ENCODE results near the gene TIMM50. TPM values are rescaled to one million over a fixed set of nuclear protein-coding genes. Genes with fewer than 3 reads are reported as not detected.

TIMM50 gene
- polyA plus RNA-seq, 3 donors, result 74.4 to 86.5 (median 77.2) TPM

GRCh38 chr19:39481676-39482075, 1.0 kb downstream of the TIMM50 start:
- DNase-seq (ENCODE audit: extremely low read depth in 1 of 11, low read depth in 9 of 11, low spot score in 4 of 11), result no peak

GRCh38 chr19:39483141-39483540, 2.5 kb downstream of the TIMM50 start:
- no peak for DNase-seq (ENCODE audit: extremely low read depth in 1 of 11, low read depth in 9 of 11, low spot score in 4 of 11)

GRCh38 chr19:39489756-39490155, 9.1 kb downstream of the TIMM50 start:
- DNase-seq (ENCODE audit: extremely low read depth in 1 of 11, low read depth in 9 of 11, low spot score in 4 of 11), result no peak

- DNase-seq (ENCODE audit: extremely low read depth in 1 of 11, low read depth in 9 of 11, low spot score in 4 of 11), result no peak
These were observed 11.6 kb downstream of the TIMM50 start for GRCh38 chr19:39492225-39492624.

DNA sequence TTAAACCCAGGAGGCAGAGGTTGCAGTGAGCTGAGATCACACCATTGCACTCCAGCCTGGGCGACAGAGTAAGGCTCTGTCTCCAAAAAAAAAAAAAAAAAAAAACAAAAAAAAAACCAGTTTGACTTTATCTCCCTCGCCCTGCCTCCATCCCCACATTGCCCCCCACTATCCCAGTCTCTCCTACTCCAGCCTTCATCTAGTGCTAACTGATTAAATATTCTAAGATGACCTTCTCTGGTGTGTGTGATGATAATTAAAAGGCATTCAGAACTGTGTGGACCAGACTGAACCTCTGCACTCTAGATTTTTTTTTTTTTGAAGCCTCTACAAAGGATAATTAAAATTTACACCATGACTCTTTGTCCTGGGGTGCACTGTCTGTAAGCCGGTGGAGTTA, 12.2 kb downstream of the TIMM50 start:
- no peak for DNase-seq (ENCODE audit: extremely low read depth in 1 of 11, low read depth in 9 of 11, low spot score in 4 of 11)

DNA sequence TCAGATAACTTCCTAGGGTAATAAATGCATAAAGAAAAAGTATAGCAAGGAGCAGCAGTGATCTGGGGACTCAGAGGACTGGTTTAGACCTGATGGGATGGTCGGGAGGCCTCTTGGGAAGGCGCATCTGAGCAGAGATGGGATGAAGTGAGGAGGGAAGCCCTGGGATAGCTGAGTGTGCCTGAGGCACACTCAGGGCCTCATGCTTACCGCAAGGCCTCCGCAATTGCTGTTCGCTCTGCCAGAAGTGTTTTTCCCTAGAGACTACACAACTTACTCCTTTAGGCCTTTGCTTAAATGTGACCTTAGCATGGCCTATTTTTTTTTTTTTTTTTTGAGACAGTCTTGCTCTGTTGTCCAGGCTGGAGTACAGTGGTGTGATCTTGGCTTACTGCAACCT, 14.0 kb downstream of the TIMM50 start:
- no peak for DNase-seq (ENCODE audit: extremely low read depth in 1 of 11, low read depth in 9 of 11, low spot score in 4 of 11)

GRCh38 chr19:39496063-39496462, 15.4 kb downstream of the TIMM50 start:
- no peak for DNase-seq (ENCODE audit: extremely low read depth in 1 of 11, low read depth in 9 of 11, low spot score in 4 of 11)

- DNase-seq (ENCODE audit: extremely low read depth in 1 of 11, low read depth in 9 of 11, low spot score in 4 of 11), result no peak
These were observed 17.0 kb downstream of the TIMM50 start for GRCh38 chr19:39497701-39497995.

- DNase-seq (ENCODE audit: extremely low read depth in 1 of 11, low read depth in 9 of 11, low spot score in 4 of 11), result no peak
These were observed 17.6 kb downstream of the TIMM50 start for GRCh38 chr19:39497996-39498797.

DNA sequence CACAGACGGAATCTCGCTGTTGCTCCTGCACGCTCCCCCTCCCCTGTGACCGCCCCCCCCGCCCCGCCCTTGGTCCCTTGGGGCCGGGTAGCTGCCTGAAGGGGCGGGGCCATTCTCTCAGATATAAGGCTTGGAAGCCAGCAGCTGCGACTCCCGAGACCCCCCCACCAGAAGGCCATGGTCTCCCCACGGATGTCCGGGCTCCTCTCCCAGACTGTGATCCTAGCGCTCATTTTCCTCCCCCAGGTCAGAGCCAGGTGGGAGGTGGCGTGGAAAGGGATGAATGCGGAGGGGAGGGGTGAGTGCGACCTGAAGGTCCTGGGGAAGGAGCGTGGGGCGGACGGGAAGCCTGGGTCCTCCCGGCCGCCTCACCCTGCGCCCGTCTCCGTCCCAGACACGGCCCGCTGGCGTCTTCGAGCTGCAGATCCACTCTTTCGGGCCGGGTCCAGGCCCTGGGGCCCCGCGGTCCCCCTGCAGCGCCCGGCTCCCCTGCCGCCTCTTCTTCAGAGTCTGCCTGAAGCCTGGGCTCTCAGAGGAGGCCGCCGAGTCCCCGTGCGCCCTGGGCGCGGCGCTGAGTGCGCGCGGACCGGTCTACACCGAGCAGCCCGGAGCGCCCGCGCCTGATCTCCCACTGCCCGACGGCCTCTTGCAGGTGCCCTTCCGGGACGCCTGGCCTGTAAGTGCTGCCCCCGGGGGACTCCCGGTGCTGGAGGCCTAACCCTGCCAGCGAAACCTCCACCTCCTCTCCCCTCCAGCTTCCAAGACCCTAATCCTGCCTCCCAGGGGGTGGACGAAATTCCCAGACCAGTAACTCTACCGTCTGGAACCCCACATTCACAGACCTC, 18.4 kb downstream of the TIMM50 start, which contains the start of gene DLL3:
Gene DLL3 (plus strand): TSS at position 150 of the 845 bp plus-strand sequence. CDS start 28 bp downstream, at position 178.
- DNase-seq (ENCODE audit: extremely low read depth in 1 of 11, low read depth in 9 of 11, low spot score in 4 of 11), result no peak

GRCh38 chr19:39499932-39500331, 19.3 kb downstream of the TIMM50 start:
- no peak for DNase-seq (ENCODE audit: extremely low read depth in 1 of 11, low read depth in 9 of 11, low spot score in 4 of 11)

DNA sequence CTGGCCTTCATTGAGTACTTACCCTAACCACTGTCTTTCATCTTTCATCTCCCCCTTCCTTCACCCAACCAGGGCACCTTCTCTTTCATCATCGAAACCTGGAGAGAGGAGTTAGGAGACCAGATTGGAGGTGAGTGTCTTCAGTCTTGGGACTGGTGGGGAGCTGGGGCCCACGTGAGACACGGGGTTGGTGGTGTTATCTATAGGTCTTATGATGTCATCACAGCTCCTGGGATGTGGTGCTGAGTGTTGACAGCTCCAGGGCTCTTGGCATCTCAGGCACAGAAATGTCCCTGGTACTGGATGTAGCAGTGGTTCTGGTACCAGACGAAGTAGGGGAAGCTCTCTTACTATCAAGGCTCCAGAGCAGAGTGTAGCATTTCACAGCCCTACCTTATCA, 19.9 kb downstream of the TIMM50 start:
- no peak for DNase-seq (ENCODE audit: extremely low read depth in 1 of 11, low read depth in 9 of 11, low spot score in 4 of 11)

GRCh38 chr19:39501340-39501739, 20.7 kb downstream of the TIMM50 start:
- DNase-seq (ENCODE audit: extremely low read depth in 1 of 11, low read depth in 9 of 11, low spot score in 4 of 11), result no peak

GRCh38 chr19:39502640-39503417, 22.2 kb downstream of the TIMM50 start:
- DNase-seq (ENCODE audit: extremely low read depth in 1 of 11, low read depth in 9 of 11, low spot score in 4 of 11), result peak in 2 of 11 donors; percentile 61 to 69

DNA sequence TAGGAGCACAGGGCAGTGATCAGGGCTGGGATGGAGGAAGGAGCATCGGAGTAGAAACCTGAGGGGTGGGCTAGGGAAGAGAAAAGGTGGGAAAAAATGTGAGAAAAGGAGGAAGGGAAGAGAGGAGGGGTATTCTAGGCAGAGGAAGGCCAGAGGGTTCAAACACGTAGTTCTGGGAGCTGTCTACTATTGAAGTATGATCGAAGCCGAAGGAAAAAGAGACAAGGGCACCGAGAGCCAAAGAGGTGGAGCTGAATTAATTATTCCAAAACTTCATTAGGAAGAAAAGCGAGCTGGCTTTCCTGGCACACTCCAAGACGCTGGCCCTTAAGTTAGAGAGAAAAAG, 25.9 kb downstream of the TIMM50 start:
- DNase-seq (ENCODE audit: extremely low read depth in 1 of 11, low read depth in 9 of 11, low spot score in 4 of 11), result no peak

DNA sequence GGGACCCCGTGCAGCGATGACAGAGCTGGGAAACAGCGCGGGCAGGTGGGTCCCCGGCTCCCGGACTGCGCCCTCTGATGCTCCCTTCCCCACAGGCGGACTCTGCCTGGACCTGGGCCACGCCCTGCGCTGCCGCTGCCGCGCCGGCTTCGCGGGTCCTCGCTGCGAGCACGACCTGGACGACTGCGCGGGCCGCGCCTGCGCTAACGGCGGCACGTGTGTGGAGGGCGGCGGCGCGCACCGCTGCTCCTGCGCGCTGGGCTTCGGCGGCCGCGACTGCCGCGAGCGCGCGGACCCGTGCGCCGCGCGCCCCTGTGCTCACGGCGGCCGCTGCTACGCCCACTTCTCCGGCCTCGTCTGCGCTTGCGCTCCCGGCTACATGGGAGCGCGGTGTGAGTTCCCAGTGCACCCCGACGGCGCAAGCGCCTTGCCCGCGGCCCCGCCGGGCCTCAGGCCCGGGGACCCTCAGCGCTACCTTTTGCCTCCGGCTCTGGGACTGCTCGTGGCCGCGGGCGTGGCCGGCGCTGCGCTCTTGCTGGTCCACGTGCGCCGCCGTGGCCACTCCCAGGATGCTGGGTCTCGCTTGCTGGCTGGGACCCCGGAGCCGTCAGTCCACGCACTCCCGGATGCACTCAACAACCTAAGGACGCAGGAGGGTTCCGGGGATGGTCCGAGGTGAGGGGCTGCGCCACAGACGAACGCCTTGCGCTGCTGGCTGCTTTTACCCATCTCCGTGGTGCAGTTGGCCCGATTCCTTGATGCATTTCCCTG, 26.5 kb downstream of the TIMM50 start:
- DNase-seq (ENCODE audit: extremely low read depth in 1 of 11, low read depth in 9 of 11, low spot score in 4 of 11), result peak in 5 of 11 donors; percentile 59 to 68 (median 66)

DNA sequence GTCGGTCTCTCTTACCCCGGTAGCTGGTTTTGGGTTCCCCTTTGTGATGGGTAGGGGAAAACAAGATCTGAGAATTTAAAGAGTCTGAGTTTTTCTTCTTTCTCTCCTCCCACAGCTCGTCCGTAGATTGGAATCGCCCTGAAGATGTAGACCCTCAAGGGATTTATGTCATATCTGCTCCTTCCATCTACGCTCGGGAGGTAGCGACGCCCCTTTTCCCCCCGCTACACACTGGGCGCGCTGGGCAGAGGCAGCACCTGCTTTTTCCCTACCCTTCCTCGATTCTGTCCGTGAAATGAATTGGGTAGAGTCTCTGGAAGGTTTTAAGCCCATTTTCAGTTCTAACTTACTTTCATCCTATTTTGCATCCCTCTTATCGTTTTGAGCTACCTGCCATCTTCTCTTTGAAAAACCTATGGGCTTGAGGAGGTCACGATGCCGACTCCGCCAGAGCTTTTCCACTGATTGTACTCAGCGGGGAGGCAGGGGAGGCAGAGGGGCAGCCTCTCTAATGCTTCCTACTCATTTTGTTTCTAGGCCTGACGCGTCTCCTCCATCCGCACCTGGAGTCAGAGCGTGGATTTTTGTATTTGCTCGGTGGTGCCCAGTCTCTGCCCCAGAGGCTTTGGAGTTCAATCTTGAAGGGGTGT, 27.2 kb downstream of the TIMM50 start:
- DNase-seq (ENCODE audit: extremely low read depth in 1 of 11, low read depth in 9 of 11, low spot score in 4 of 11), result no peak

GRCh38 chr19:39508629-39509028, 28.0 kb downstream of the TIMM50 start:
- no peak for DNase-seq (ENCODE audit: extremely low read depth in 1 of 11, low read depth in 9 of 11, low spot score in 4 of 11)

- no peak for DNase-seq (ENCODE audit: extremely low read depth in 1 of 11, low read depth in 9 of 11, low spot score in 4 of 11)
These were observed 28.6 kb downstream of the TIMM50 start for GRCh38 chr19:39509233-39509632.
